PC-9 (cell line): ENCODE results near the gene DTX1. TPM values are rescaled to one million over a fixed set of nuclear protein-coding genes. Genes with fewer than 3 reads are reported as not detected.

Experiments used
- BruUV-seq: library from RNA; stranded (reverse); fragments of 400-500 nt; replicated peaks from 2 replicates; lab custom pipeline; 2021; lab: Mats Ljungman, UMichigan
- CTCF ChIA-PET: fragments of 300-600 bp; sonication (Branson Sonifier 250); formaldehyde crosslinking; loops from one replicate; lab custom pipeline; 2022; ENCODE audit warnings: antibody characterized with exemption; lab: Charles Lee
- POLR2A ChIA-PET: fragments of 300-600 bp; sonication (Branson Sonifier 250); formaldehyde crosslinking; loops from one replicate; lab custom pipeline; 2022; ENCODE audit warnings: antibody characterized with exemption; ENCODE audit not compliant: unreplicated experiment; lab: Charles Lee
- DNase-seq, 2 experiments: peaks; one replicate each; pipeline versions ENCODE4 v3.0.0 to v3.0.0-alpha.2; 2015 to 2022; ENCODE audit warnings: mixed read lengths in 1 of 2
- H2AFZ ChIP-seq: fragments of 200-600 bp; sonication (generic); 2 replicates; pipeline ENCODE4 v1.8.1; 2017; ENCODE audit warnings: antibody characterized with exemption
- H3F3A ChIP-seq: fragments of 200-600 bp; sonication (generic); 2 replicates; pipeline ENCODE4 v1.8.1; 2017; ENCODE audit warnings: antibody characterized with exemption, mild to moderate bottlenecking, low read depth; ENCODE audit not compliant: insufficient read depth
- H3K27ac ChIP-seq: fragments of 200-600 bp; sonication (generic); 2 replicates; pipeline ENCODE4 v1.6.1; 2016; ENCODE audit warnings: mixed run types
- H3K27me3 ChIP-seq: fragments of 200-600 bp; sonication (generic); 2 replicates; pipeline ENCODE4 v1.6.1; 2016; ENCODE audit warnings: low read depth, mixed run types; ENCODE audit not compliant: insufficient read depth
- H3K36me3 ChIP-seq: fragments of 200-600 bp; sonication (generic); 2 replicates; pipeline ENCODE4 v1.6.1; 2016; ENCODE audit warnings: low read depth, mixed run types
- H3K4me1 ChIP-seq: fragments of 200-600 bp; sonication (generic); replicated peaks from 2 replicates; pipeline ENCODE4 v1.6.1; 2016; ENCODE audit warnings: mixed run types; ENCODE audit not compliant: insufficient read depth
- H3K4me2 ChIP-seq: fragments of 200-600 bp; sonication (generic); 2 replicates; pipeline ENCODE4 v1.6.1; 2017; ENCODE audit warnings: mixed run types
- H3K4me3 ChIP-seq: fragments of 200-600 bp; sonication (generic); 2 replicates; pipeline ENCODE4 v1.6.1; 2016; ENCODE audit warnings: mixed run types
- H3K79me2 ChIP-seq: fragments of 200-600 bp; sonication (generic); 2 replicates; pipeline ENCODE4 v1.6.1; 2017; ENCODE audit warnings: low read depth, mixed run types
- H3K9me2 ChIP-seq: fragments of 200-600 bp; sonication (generic); 2 replicates; pipeline ENCODE4 v1.8.1; 2017; ENCODE audit warnings: mild to moderate bottlenecking; ENCODE audit not compliant: insufficient read depth
- H3K9me3 ChIP-seq: fragments of 200-600 bp; sonication (generic); 2 replicates; pipeline ENCODE4 v1.8.1; 2016; ENCODE audit warnings: low read depth; ENCODE audit not compliant: insufficient read depth
- H4K20me1 ChIP-seq: fragments of 200-600 bp; sonication (generic); 2 replicates; pipeline ENCODE4 v1.8.1; 2017; ENCODE audit not compliant: insufficient read depth
- CTCF ChIP-seq: fragments of 200-600 bp; sonication (generic); conservative IDR thresholded peaks from 2 replicates; pipeline ENCODE4 v1.6.1; 2017; ENCODE audit warnings: mixed run types, antibody characterized with exemption, mild to moderate bottlenecking, moderate library complexity
- EZH2 ChIP-seq: fragments of 200-600 bp; sonication (generic); IDR thresholded peaks from 2 replicates; pipeline ENCODE4 v1.8.0; 2017; ENCODE audit warnings: antibody characterized with exemption, low read depth
- intact Hi-C: fragments of 100-400 bp; cut with micrococcal nuclease; formaldehyde crosslinking; loops from one replicate; pipeline ENCODE4 v1.10.0; 2022; ENCODE audit not compliant: unreplicated experiment
- total RNA-seq: library from RNA; stranded (reverse); gene quantifications from 2 replicates; pipeline ENCODE4 v1.2.3, GENCODE V29; 2021

The DTX1 gene
- total RNA-seq, 1 experiment from 2014 or later: 0.13 TPM

- Histone ChIP-seq H3K27me3 (no peaks in the 10 kb centered on the region), H3K4me1 (peaks cover 20% of the 10 kb centered on the region), H2AFZ (no peak overlapping the region; the same call in 1 of the 2 replicates), H4K20me1 (no peaks in the 10 kb centered on the region), H3K27ac (peak overlapping the region; percentile 78), H3K9me2 (no peaks in the 10 kb centered on the region), H3K4me2 (peak overlapping the region; percentile 53), H3F3A (peaks cover 14% of the 10 kb centered on the region; the same call in 1 of the 2 replicates), H3K79me2 (no peaks in the 10 kb centered on the region), H3K36me3 (no peaks in the 10 kb centered on the region), H3K9me3 (no peaks in the 10 kb centered on the region), H3K4me3 (no peak overlapping the region)
- TF ChIP-seq EZH2: no peak
- no peak for TF ChIP-seq CTCF
- BruUV-seq: no TSS peak
- intact Hi-C loops: no loop called here
- ChIA-PET CTCF (interaction anchor here (0.6 to 1.3 kb wide), 2 partner anchors 49 to 343 kb away, joined by 4 to 6 read pairs; no protein-coding TSS in a partner anchor), POLR2A (no interaction called here)
- DNase-seq: no peak
These were observed 15.0 kb upstream of the DTX1 start for GRCh38 chr12:113041560-113041959.

GRCh38 chr12:113043240-113043639, 13.3 kb upstream of the DTX1 start:
- no TSS peak for BruUV-seq

GRCh38 chr12:113044516-113044915, 12.0 kb upstream of the DTX1 start:
- H3K4me3 ChIP-seq: no peak overlapping the region
- no peak overlapping the region for H3K27ac ChIP-seq
- no peak overlapping the region for H3K4me2 ChIP-seq
- no peaks in the 10 kb centered on the region for H3K9me2 ChIP-seq
- H3F3A ChIP-seq: peaks cover 18% of the 10 kb centered on the region; the same call in 1 of the 2 replicates
- H2AFZ ChIP-seq: no peak overlapping the region
- H3K36me3 ChIP-seq: no peaks in the 10 kb centered on the region
- no peaks in the 10 kb centered on the region for H3K27me3 ChIP-seq
- no peak for TF ChIP-seq CTCF
- TF ChIP-seq EZH2: no peak
- ChIA-PET CTCF (interaction anchor here (0.6 kb wide), 2 partner anchors 330 to 1512 kb away, joined by 3 to 7 read pairs; no protein-coding TSS in a partner anchor), POLR2A (interaction anchor here (0.6 kb wide), 2 partner anchors 201 to 412 kb away, joined by 3 read pairs; no protein-coding TSS in a partner anchor)
- no TSS peak for BruUV-seq
- no peaks in the 10 kb centered on the region for H4K20me1 ChIP-seq
- intact Hi-C loops: no loop called here
- H3K4me1 ChIP-seq: peaks cover 18% of the 10 kb centered on the region
- no peaks in the 10 kb centered on the region for H3K79me2 ChIP-seq
- no peak for DNase-seq
- H3K9me3 ChIP-seq: no peaks in the 10 kb centered on the region

More at GRCh38 chr12:113043240-113043639, 13.3 kb upstream of the DTX1 start:
- H3K4me3 ChIP-seq: no peak overlapping the region
- no peak overlapping the region for H2AFZ ChIP-seq
- TF ChIP-seq EZH2 (no peak), CTCF (no peak)
- peaks cover 20% of the 10 kb centered on the region for H3K4me1 ChIP-seq
- no peaks in the 10 kb centered on the region for H3K9me3 ChIP-seq
- no peaks in the 10 kb centered on the region for H3K79me2 ChIP-seq
- H3K36me3 ChIP-seq: no peaks in the 10 kb centered on the region
- no peaks in the 10 kb centered on the region for H4K20me1 ChIP-seq
- no peaks in the 10 kb centered on the region for H3K9me2 ChIP-seq
- no peak for DNase-seq
- H3K27me3 ChIP-seq: no peaks in the 10 kb centered on the region
- H3K4me2 ChIP-seq: no peak overlapping the region
- peaks cover 15% of the 10 kb centered on the region; the same call in 1 of the 2 replicates for H3F3A ChIP-seq
- intact Hi-C loops: no loop called here
- POLR2A ChIA-PET: no interaction called here
- CTCF ChIA-PET: no interaction called here
- no peak overlapping the region for H3K27ac ChIP-seq
